Tibial nerve (tissue), 4 donors: ENCODE measurements around the gene RBFA. TPM values are rescaled to one million over a fixed set of nuclear protein-coding genes. Genes with fewer than 3 reads are reported as not detected.

Source experiments
- DNase-seq, 2 donors: peaks; one replicate each; pipeline ENCODE4 v3.0.0-alpha.2; 2019; ENCODE audit warnings: low spot score in 2 of 2
- H3K27ac ChIP-seq, 4 donors: fragments of 200-600 bp; sonication (generic) in 3 of 4; one replicate each; pipeline ENCODE4 v1.5.1; 2017 to 2019; ENCODE audit warnings: mild to moderate bottlenecking in 1 of 4
- H3K27me3 ChIP-seq, 2 donors: fragments of 200-600 bp; sonication (generic) in 1 of 2; one replicate each; pipeline versions ENCODE4 v1.5.1 to v1.6.0; 2017 to 2019
- H3K36me3 ChIP-seq, 3 donors: fragments of 200-600 bp; sonication (generic); one replicate each; pipeline ENCODE4 v1.5.1; 2018 to 2019
- H3K4me1 ChIP-seq, 4 donors: fragments of 200-600 bp; sonication (generic) in 3 of 4; one replicate each; pipeline ENCODE4 v1.5.1; 2017 to 2019
- H3K4me3 ChIP-seq, 4 donors: fragments of 200-600 bp; sonication (generic) in 3 of 4; one replicate each; pipeline ENCODE4 v1.5.1; 2017 to 2019; ENCODE audit warnings: mild to moderate bottlenecking in 1 of 4, moderate library complexity in 1 of 4
- H3K9me3 ChIP-seq, 4 donors: fragments of 200-600 bp; sonication (generic) in 3 of 4; one replicate each; pipeline ENCODE4 v1.5.1; 2017 to 2019
- EP300 ChIP-seq, 2 donors: sonication (generic); formaldehyde crosslinking; IDR thresholded peaks; one replicate each; pipeline ENCODE4 v1.6.1; 2017; ENCODE audit warnings: antibody characterized with exemption in 2 of 2, mild to moderate bottlenecking in 1 of 2
- POLR2A ChIP-seq, 2 donors: fragments of 450-650 bp; IDR thresholded peaks; one replicate each; pipeline ENCODE4 v1.6.1; 2017; ENCODE audit warnings: antibody characterized with exemption in 2 of 2, mild to moderate bottlenecking in 2 of 2, moderate library complexity in 2 of 2
- WGBS, 2 donors: methylation state at CpG; one replicate each; pipeline ENCODE4 v1.1.5; 2018; 5-methylcytosine and 5-hydroxymethylcytosine counted together
- total RNA-seq, 4 donors: library from RNA; depleted of rRNA; stranded (reverse); fragments of >200 nt; gene quantifications; one replicate each; pipeline ENCODE4 v1.1.0, GENCODE V29; 2016
- TF ChIP-seq, protein P1 (sequence below), 5 experiments: fragments of 200-600 bp in 3 of 5; fragments of 450-650 bp in 2 of 5; sonication (generic) in 3 of 5; IDR thresholded peaks; one replicate each; pipeline ENCODE4 v1.5.1; 2016 to 2019; ENCODE audit warnings: antibody characterized with exemption in 5 of 5, mild to moderate bottlenecking in 3 of 5, moderate library complexity in 2 of 5

The RBFA gene
- total RNA-seq, 4 donors from 2014 or later = 33.3 to 36.1 (median 33.6) TPM

DNA sequence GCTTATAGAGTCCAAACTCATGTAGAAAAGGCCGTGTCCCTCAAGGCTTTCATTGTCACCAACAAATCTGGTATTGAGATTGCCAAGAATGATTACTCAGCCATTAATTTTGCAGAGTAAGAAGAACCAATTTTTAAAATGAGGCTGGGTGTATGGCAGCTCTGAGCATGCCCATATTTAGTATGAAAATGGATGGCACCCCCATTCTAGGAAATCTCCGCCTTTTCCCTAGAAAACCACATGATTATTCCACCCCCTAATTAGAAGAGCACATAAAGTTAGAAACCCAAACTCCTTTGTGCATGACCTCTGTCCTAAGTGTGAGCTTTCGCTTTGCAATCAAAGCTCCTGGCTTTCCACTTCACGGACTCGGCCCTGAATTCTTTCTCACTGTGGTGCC is 31.8 kb upstream of the RBFA start:
- Histone ChIP-seq H3K27ac (no peak overlapping the region), H3K9me3 (peaks cover 0 to 81% (median 4%) of the 10 kb centered on the region in 4 donors), H3K4me1 (no peaks in the 10 kb centered on the region), H3K27me3 (no peaks in the 10 kb centered on the region), H3K4me3 (no peak overlapping the region), H3K36me3 (peaks cover 0 to 28% (median 0%) of the 10 kb centered on the region in 3 donors)
- no peak for DNase-seq
- TF ChIP-seq, protein P1, sequence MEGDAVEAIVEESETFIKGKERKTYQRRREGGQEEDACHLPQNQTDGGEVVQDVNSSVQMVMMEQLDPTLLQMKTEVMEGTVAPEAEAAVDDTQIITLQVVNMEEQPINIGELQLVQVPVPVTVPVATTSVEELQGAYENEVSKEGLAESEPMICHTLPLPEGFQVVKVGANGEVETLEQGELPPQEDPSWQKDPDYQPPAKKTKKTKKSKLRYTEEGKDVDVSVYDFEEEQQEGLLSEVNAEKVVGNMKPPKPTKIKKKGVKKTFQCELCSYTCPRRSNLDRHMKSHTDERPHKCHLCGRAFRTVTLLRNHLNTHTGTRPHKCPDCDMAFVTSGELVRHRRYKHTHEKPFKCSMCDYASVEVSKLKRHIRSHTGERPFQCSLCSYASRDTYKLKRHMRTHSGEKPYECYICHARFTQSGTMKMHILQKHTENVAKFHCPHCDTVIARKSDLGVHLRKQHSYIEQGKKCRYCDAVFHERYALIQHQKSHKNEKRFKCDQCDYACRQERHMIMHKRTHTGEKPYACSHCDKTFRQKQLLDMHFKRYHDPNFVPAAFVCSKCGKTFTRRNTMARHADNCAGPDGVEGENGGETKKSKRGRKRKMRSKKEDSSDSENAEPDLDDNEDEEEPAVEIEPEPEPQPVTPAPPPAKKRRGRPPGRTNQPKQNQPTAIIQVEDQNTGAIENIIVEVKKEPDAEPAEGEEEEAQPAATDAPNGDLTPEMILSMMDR (IDR thresholded peaks at IDR 0.05) = no peak
- TF ChIP-seq POLR2A (IDR thresholded peaks at IDR 0.05) (no peak), EP300 (IDR thresholded peaks at IDR 0.05) (no peak)
- 78 to 90% methylated on average over 5 of the region's 5 CpGs for WGBS, 2 donors

DNA sequence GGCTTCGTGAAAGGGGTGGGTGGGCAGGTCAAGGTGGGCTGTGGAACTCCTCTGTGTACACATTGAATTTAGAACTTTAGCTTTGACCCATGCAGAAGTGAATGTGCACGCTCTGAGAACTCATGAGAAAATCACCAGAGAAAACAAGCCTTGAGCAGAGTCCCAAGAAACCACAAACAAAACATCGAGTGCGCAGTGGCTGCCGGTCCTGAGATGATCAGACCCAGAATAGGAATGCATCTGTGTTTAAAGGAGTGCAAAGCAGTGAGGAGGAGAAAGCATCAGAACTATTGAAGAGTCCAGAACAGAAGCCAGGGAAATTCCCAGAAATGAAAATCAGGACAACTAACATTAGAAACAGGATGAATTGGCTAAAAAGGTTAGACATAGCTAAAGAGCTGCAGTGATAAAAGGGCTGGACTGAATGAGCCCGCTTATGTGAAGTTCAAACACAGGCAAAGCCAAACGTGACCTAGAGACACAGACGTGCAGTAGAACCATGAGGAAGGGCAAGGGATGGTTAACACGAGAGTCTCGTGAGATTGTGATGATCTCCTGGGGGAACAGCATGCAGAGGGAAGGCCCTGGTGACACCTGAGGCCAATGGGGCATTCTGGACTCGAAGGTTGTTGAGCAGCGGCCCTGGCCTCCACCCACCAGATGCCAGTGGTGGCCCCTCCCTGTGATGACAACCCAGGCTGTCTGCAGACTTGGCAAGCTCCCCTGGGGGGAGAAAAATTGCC is 29.5 kb upstream of the RBFA start:
- no peak overlapping the region for H3K27ac ChIP-seq
- peaks cover 0 to 38% (median 0%) of the 10 kb centered on the region in 3 donors for H3K36me3 ChIP-seq
- peaks cover 0 to 93% (median 4%) of the 10 kb centered on the region in 4 donors for H3K9me3 ChIP-seq
- DNase-seq = no peak
- no peaks in the 10 kb centered on the region for H3K27me3 ChIP-seq
- TF ChIP-seq POLR2A (IDR thresholded peaks at IDR 0.05) (no peak), EP300 (IDR thresholded peaks at IDR 0.05) (no peak)
- TF ChIP-seq, protein P1 (IDR thresholded peaks at IDR 0.05) = no peak
- H3K4me3 ChIP-seq = no peak overlapping the region
- H3K4me1 ChIP-seq = no peaks in the 10 kb centered on the region
- WGBS, 2 donors = 79 to 80% methylated on average over 12 of the region's 12 CpGs

DNA sequence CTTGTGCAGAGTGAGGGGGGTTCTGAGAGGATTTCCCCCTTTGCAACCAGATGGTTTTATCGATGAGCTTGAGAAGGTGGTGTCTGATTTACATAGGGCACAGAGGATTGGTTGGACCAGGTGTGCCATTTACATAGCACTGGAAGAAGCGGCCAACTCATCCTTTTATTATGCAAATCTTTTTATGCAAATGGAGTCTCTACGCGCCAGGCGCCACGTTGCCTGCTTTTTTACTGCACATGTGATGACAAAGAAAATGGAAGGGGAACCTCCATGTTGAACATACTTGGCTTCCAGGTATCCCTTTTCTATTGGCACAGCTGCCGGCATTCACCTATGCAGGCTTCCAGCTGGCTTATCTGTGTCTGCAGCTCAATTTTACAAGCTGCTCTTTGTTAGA is 27.5 kb upstream of the RBFA start:
- no peak for DNase-seq
- Histone ChIP-seq H3K4me1 (no peaks in the 10 kb centered on the region), H3K27ac (no peak overlapping the region), H3K4me3 (no peak overlapping the region), H3K27me3 (no peaks in the 10 kb centered on the region), H3K9me3 (peaks cover 0 to 94% (median 3%) of the 10 kb centered on the region in 4 donors), H3K36me3 (peaks cover 0 to 37% (median 0%) of the 10 kb centered on the region in 3 donors)
- 68 to 71% methylated on average over 7 of the region's 7 CpGs for WGBS, 2 donors
- TF ChIP-seq POLR2A (IDR thresholded peaks at IDR 0.05) (no peak), EP300 (IDR thresholded peaks at IDR 0.05) (no peak)
- TF ChIP-seq, protein P1 (IDR thresholded peaks at IDR 0.05) = no peak

DNA sequence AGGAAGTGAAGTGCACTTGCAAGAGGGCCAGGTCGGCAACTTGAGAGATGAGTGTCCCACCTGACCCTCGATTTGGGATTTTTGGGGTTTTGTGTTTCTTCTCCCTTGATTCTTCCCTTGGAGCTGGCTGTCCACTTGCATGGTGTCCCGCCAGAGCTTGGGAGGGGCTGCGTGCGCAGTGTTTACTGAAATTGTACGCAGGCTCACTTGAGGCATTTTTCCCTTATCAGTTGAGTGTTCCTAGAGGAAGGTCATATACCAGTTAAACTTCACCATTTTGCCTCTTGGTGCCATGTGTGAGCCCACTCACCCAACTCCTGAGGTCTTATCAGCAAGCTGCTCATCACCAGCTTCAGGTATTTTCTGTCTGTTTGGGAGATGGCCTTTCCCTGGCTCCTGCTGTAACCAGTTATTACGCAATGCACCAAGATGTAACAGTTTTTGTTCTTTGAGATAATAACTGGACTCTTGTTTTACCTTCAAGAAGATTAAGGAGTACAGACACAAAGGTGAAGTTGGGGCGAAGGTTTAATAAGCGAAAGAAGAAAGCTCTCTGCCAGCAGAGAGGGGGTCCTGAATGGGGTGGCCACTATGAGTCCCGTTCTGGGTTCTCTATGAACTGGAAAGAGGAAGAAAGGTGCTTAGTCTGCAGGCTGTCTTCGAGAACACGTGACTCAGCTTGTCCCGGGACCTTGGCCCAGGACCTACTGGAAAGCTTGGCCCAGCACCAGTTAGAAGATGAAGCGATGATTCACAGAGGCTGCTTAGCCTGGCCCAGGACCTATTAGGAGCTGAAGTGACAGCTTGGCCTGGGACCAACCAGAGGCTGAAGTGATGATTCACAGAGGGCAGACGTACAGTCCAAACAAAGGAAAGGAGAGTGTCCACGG is 24.3 kb upstream of the RBFA start:
- no peaks in the 10 kb centered on the region for H3K27me3 ChIP-seq
- WGBS, 2 donors = 77 to 93% methylated on average over 16 of the region's 16 CpGs

More for the DNA sequence above, 24.3 kb upstream of the RBFA start:
- H3K9me3 ChIP-seq = peaks cover 0 to 95% (median 3%) of the 10 kb centered on the region in 4 donors
- peaks cover 0 to 48% (median 0%) of the 10 kb centered on the region in 3 donors for H3K36me3 ChIP-seq
- H3K27ac ChIP-seq = no peak overlapping the region
- no peak overlapping the region for H3K4me3 ChIP-seq
- H3K4me1 ChIP-seq = no peaks in the 10 kb centered on the region
- TF ChIP-seq EP300 (IDR thresholded peaks at IDR 0.05) (no peak), POLR2A (IDR thresholded peaks at IDR 0.05) (no peak)
- TF ChIP-seq, protein P1 (IDR thresholded peaks at IDR 0.05) = no peak
- DNase-seq = no peak
